SK-N-MC (cell line): ENCODE results near the gene NCBP3.

Experiments
- DNase-seq: peaks from one replicate; pipeline ENCODE4 v3.0.0-alpha.2; 2011; ENCODE audit warnings: low read depth, low spot score
- H3K27ac ChIP-seq: fragments of 200-600 bp; sonication (generic); 2 replicates; pipeline ENCODE4 v1.5.1; 2016; ENCODE audit warnings: mixed run types
- H3K36me3 ChIP-seq: fragments of 200-600 bp; sonication (generic); 2 replicates; pipeline ENCODE4 v1.6.1; 2017; ENCODE audit warnings: antibody characterized with exemption, low read length, mixed read lengths; ENCODE audit not compliant: insufficient read depth
- H3K4me3 ChIP-seq: fragments of 200-600 bp; sonication (generic); 2 replicates; pipeline ENCODE4 v1.5.1; 2016
- H3K9ac ChIP-seq: fragments of 200-600 bp; sonication (generic); 2 replicates; pipeline ENCODE4 v1.8.0; 2017; ENCODE audit warnings: mixed run types, mixed read lengths; ENCODE audit not compliant: insufficient read length
- H3K9me3 ChIP-seq: fragments of 200-600 bp; sonication (generic); 2 replicates; pipeline ENCODE4 v1.6.1; 2017; ENCODE audit warnings: low read depth, mild to moderate bottlenecking, antibody characterized with exemption, low read length, moderate library complexity, mixed read lengths
- EZH2 ChIP-seq: fragments of 200-600 bp; sonication (generic); IDR thresholded peaks from one replicate; pipeline ENCODE4 v1.6.1; 2017; ENCODE audit warnings: antibody characterized with exemption
- FOXP2 ChIP-seq: optimal IDR thresholded peaks from 2 replicates; pipeline ENCODE3; 2011; ENCODE audit warnings: mild to moderate bottlenecking, moderate library complexity; ENCODE audit not compliant: insufficient read depth; ENCODE audit errors: extremely low read length, control extremely low read depth
- POLR2AphosphoS5 ChIP-seq: IDR thresholded peaks from 2 replicates; pipeline ENCODE4 v1.6.1; 2012; ENCODE audit warnings: mild to moderate bottlenecking, low read depth, low read length, borderline replicate concordance

NCBP3 gene

DNA sequence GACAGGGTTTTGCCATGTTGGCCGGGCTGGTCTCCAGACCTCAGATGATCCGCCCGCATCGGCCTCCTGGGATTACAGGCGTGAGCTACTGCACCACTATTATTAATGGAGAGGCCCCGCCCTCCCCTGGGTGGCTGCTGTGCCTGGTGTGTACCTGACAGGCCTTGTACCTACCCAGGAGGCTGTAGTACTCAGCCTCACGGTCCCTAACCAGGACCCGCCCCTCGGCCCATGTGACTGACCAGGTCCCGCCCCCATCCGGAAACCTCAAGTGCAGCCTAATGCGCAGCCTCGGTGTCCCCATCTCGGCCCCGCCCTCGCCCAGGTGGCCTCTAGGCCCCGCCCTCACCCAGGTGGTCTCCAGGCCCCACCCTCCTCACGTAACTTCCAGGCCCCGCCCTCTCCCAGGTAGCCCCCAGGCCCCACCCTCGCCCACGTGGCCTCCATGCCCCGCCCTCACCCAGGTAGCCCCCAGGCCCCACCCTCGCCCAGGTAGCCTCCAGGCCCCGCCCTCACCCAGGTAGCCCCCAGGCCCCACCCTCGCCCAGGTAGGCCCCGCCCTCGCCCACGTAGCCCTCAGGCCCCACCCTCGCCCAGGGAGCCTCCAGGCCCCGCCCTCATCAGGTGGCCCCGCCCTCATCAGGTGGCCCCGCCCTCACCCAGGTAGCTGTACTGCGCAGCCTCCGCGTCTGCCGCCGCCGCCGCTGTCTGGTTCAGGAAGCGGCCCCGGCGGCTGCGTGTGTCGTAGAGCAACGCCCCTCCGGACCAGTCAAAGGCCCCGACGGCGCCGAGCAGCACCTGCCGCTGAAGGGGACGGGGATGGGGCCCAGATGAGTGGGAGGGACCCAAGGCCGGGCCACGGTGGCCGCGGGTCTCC is 91.3 kb downstream of the NCBP3 start:
- H3K27ac ChIP-seq, result no peak overlapping the region
- no peak overlapping the region for H3K4me3 ChIP-seq
- no peaks in the 10 kb centered on the region for H3K36me3 ChIP-seq
- TF ChIP-seq FOXP2 (no peak), POLR2AphosphoS5 (no peak), EZH2 (no peak)
- no peak for DNase-seq
- H3K9me3 ChIP-seq, result no peaks in the 10 kb centered on the region
- no peak overlapping the region for H3K9ac ChIP-seq

DNA sequence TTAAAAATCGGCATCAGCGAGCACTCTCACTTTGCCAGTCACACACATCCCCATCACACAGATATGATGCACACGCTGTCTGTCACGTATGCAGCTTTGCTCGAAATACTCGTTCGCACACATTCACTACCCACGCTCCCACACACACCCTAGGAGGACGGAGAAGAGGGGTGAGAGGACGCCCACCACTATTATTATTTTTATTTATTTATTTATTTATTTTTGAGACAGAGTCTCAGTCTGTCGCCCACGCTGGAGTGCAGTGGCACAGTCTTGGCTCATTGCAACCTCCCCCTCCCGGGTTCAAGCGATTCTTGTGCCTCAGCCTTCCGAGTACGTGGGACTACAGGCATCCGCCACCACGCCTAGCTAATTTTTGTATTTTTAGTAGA is 92.0 kb downstream of the NCBP3 start:
- no peaks in the 10 kb centered on the region for H3K36me3 ChIP-seq
- no peaks in the 10 kb centered on the region for H3K9me3 ChIP-seq
- no peak overlapping the region for H3K4me3 ChIP-seq
- no peak for TF ChIP-seq POLR2AphosphoS5
- no peak for TF ChIP-seq EZH2
- no peak for TF ChIP-seq FOXP2
- no peak overlapping the region for H3K9ac ChIP-seq
- no peak overlapping the region for H3K27ac ChIP-seq
- DNase-seq, result no peak

DNA sequence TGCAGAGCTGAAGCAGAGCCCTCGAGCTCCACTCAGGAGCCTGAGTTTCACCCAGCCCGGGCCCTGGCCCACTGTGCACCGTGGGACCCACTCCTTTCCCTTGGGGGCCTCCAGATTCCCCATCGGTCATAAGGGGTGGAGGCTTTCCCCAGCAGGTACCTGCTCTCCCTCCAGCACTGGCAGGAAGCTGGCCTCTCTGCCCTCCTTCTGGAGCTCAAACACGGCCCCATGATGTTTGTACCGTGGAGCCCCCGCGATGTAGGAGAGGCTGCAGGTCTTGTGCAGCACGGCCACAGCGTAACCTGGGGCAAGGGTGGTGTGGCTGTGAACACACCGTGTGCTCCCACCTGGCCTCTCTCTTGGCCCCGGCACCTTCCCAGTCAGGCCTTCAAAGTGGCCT is 92.4 kb downstream of the NCBP3 start:
- no peaks in the 10 kb centered on the region for H3K9me3 ChIP-seq
- H3K27ac ChIP-seq, result no peak overlapping the region
- H3K36me3 ChIP-seq, result no peaks in the 10 kb centered on the region
- no peak overlapping the region for H3K9ac ChIP-seq
- H3K4me3 ChIP-seq, result no peak overlapping the region
- DNase-seq, result no peak
- TF ChIP-seq EZH2 (no peak), POLR2AphosphoS5 (no peak), FOXP2 (no peak)
